Gastrocnemius medialis (tissue), 4 donors: Measurements from ENCODE around the gene PCDH9. TPM values are rescaled to one million over a fixed set of nuclear protein-coding genes. Genes with fewer than 3 reads are reported as not detected.

Source experiments
- ATAC-seq, 2 donors: fragments of 150-250 bp; one replicate each; pipeline ENCODE4 v1.9.1; 2016
- DNase-seq, 2 donors: peaks; one replicate each; pipeline ENCODE4 v3.0.0-alpha.2; 2019
- H3K27ac ChIP-seq, 4 donors: fragments of 200-600 bp; sonication (generic); 1 replicate in 1 of 4; 2 replicates in 3 of 4; pipeline ENCODE4 v1.5.1; 2016 to 2018; ENCODE audit warnings: mild to moderate bottlenecking in 2 of 4, moderate library complexity in 1 of 4
- H3K27me3 ChIP-seq, 3 donors: fragments of 200-600 bp; sonication (generic) in 2 of 3; 1 replicate in 1 of 3; 2 replicates in 2 of 3; pipeline versions ENCODE4 v1.5.1 to v1.6.0; 2016 to 2019; ENCODE audit warnings: mild to moderate bottlenecking in 1 of 3, moderate library complexity in 1 of 3
- H3K36me3 ChIP-seq, 2 donors: fragments of 200-600 bp; sonication (generic) in 1 of 2; one replicate each; pipeline ENCODE4 v1.5.1; 2017 to 2018
- H3K4me1 ChIP-seq, 2 donors: fragments of 200-600 bp; sonication (generic) in 1 of 2; one replicate each; pipeline ENCODE4 v1.5.1; 2016 to 2017; ENCODE audit warnings: mild to moderate bottlenecking in 2 of 2
- H3K4me3 ChIP-seq, 4 donors: fragments of 200-600 bp; sonication (generic) in 3 of 4; 1 replicate in 1 of 4; 2 replicates in 3 of 4; pipeline ENCODE4 v1.5.1; 2016 to 2019; ENCODE audit warnings: mild to moderate bottlenecking in 2 of 4
- H3K9me3 ChIP-seq, 3 donors: fragments of 200-600 bp; sonication (generic) in 2 of 3; 1 replicate in 1 of 3; 2 replicates in 2 of 3; pipeline ENCODE4 v1.5.1; 2016 to 2019
- CTCF ChIP-seq, 5 experiments: fragments of 450-650 bp in 3 of 5; fragments of 200-600 bp in 2 of 5; sonication (generic) in 2 of 5; IDR thresholded peaks in 4 of 5; conservative IDR thresholded peaks in 1 of 5; 1 replicate in 4 of 5; 2 replicates in 1 of 5; pipeline ENCODE4 v1.5.1; 2016 to 2019; ENCODE audit warnings: antibody characterized with exemption in 5 of 5, mild to moderate bottlenecking in 3 of 5, moderate library complexity in 3 of 5
- POLR2A ChIP-seq, 2 donors: fragments of 450-650 bp; IDR thresholded peaks; one replicate each; pipeline ENCODE4 v1.6.1; 2017; ENCODE audit warnings: antibody characterized with exemption in 2 of 2, mild to moderate bottlenecking in 2 of 2, moderate library complexity in 2 of 2
- in situ Hi-C, 4 donors: fragments of 200-750 bp; cut with MboI; loops; one replicate each; pipeline versions ENCODE4 v1.15.0 to v1.8.0; 2017; ENCODE audit warnings: low sequenced_read_pairs in 4 of 4
- intact Hi-C: fragments of 100-400 bp; cut with DNase I; formaldehyde crosslinking; loops from one replicate; pipeline ENCODE4 v1.15.1; 2023; ENCODE audit warnings: low total_unique reads
- total RNA-seq, 4 donors: library from RNA; depleted of rRNA; stranded (reverse); fragments of >200 nt; gene quantifications; one replicate each; pipeline versions ENCODE4 v1.1.0 to v1.2.3, GENCODE V29; 2016

The PCDH9 gene
- total RNA-seq, 4 donors from 2014 or later = 1.4 to 2.1 (median 1.9) TPM

GRCh38 chr13:66974174-66974573, 256.0 kb downstream of the PCDH9 start:
- no peaks in the 10 kb centered on the region for H3K27me3 ChIP-seq
- ATAC-seq = no peak
- H3K36me3 ChIP-seq = no peaks in the 10 kb centered on the region
- intact Hi-C loops = no loop called here
- H3K27ac ChIP-seq = no peak overlapping the region
- H3K9me3 ChIP-seq = no peaks in the 10 kb centered on the region
- in situ Hi-C loops = no loop called here
- H3K4me3 ChIP-seq = no peak overlapping the region
- DNase-seq = no peak
- no peak for TF ChIP-seq POLR2A (IDR thresholded peaks at IDR 0.05)
- TF ChIP-seq CTCF (IDR thresholded peaks at IDR 0.05 in 4 of 5, conservative IDR thresholded peaks at IDR 0.05 in 1 of 5) = no peak
- H3K4me1 ChIP-seq = no peaks in the 10 kb centered on the region

DNA sequence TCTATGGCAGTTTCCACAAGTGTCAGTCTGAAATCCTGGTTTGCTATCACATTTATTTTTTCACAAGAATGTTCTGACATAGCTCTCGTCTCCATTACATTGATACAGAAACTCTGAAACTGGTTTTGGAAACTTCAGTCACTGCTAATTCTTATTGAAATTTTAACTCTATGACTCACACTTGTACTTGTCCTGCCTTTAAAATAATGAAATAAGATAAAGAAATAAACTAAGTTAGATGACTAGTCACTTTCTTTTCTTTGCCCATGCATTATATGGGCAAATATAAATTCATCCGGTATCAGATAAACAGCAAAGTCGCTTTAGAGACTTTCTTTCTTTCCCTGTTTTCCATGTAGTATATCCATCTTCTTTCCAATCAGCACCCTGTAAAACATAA, 257.5 kb downstream of the PCDH9 start:
- TF ChIP-seq POLR2A (IDR thresholded peaks at IDR 0.05) = no peak
- TF ChIP-seq CTCF (IDR thresholded peaks at IDR 0.05 in 4 of 5, conservative IDR thresholded peaks at IDR 0.05 in 1 of 5) = no peak
- H3K9me3 ChIP-seq = no peaks in the 10 kb centered on the region
- in situ Hi-C loops = no loop called here
- H3K36me3 ChIP-seq = no peaks in the 10 kb centered on the region
- intact Hi-C loops = no loop called here
- H3K4me3 ChIP-seq = no peak overlapping the region
- H3K27me3 ChIP-seq = no peaks in the 10 kb centered on the region
- H3K27ac ChIP-seq = no peak overlapping the region
- no peak for DNase-seq
- ATAC-seq = no peak
- H3K4me1 ChIP-seq = no peaks in the 10 kb centered on the region

DNA sequence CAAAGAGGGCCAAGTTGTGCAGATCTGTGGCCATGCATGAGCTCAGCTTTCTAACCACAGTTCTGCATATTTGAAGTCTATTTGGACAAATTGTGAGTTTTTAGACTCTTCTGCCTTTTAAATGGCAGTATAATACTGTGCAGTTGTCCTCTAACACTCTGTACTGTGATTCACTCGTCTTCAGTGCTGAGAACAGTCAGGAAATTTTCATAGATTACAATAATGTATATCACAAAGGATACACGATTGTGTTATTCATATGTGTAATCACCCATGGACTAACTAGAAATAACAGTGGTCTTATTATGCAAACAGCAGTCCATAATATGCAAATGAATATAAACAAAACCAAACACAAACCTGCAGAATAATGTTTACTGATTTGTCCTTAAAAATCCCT, 259.1 kb downstream of the PCDH9 start:
- intact Hi-C loops = no loop called here

DNA sequence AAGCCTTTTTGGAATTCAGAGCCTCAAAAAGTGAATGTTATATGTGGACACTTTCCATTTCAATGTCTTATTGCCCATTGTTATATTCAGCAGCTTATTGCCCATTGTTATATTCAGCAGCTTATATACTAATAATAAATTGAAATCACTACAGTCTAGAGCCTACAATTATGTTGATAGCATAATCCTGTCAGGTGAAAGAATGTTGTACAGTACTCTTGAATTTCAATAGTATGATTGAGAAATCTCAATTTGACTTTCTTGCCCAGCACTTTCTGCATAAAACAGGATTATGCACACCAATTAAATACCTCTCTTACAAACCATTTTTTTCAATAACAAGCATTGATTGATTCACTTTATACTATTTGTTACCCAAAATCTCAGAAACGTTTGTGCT, 260.8 kb downstream of the PCDH9 start:
- no peak for ATAC-seq
- H3K4me3 ChIP-seq = no peak overlapping the region
- no peak overlapping the region for H3K27ac ChIP-seq
- in situ Hi-C loops (no loop called here), intact Hi-C loops (no loop called here)
- no peaks in the 10 kb centered on the region for H3K36me3 ChIP-seq
- H3K27me3 ChIP-seq = no peaks in the 10 kb centered on the region
- H3K4me1 ChIP-seq = no peaks in the 10 kb centered on the region
- TF ChIP-seq POLR2A (IDR thresholded peaks at IDR 0.05) (no peak), CTCF (IDR thresholded peaks at IDR 0.05 in 4 of 5, conservative IDR thresholded peaks at IDR 0.05 in 1 of 5) (no peak)
- no peaks in the 10 kb centered on the region for H3K9me3 ChIP-seq
- DNase-seq = no peak

More for the DNA sequence above, 259.1 kb downstream of the PCDH9 start:
- no peak for ATAC-seq
- no peak for TF ChIP-seq POLR2A (IDR thresholded peaks at IDR 0.05)
- TF ChIP-seq CTCF (IDR thresholded peaks at IDR 0.05 in 4 of 5, conservative IDR thresholded peaks at IDR 0.05 in 1 of 5) = no peak
- Histone ChIP-seq H3K27me3 (no peaks in the 10 kb centered on the region), H3K36me3 (no peaks in the 10 kb centered on the region), H3K4me1 (no peaks in the 10 kb centered on the region), H3K9me3 (no peaks in the 10 kb centered on the region), H3K27ac (no peak overlapping the region), H3K4me3 (no peak overlapping the region)
- no peak for DNase-seq
- in situ Hi-C loops = no loop called here
